Measurements from ENCODE around the gene STMN1. TPM values are rescaled to one million over a fixed set of nuclear protein-coding genes. Genes with fewer than 3 reads are reported as not detected.
"Not testable (repeated sequence)": the region's sequence is repeated elsewhere in the genome, so short reads cannot be mapped to it uniquely, and the experiment has no call there.

Gene STMN1
- total RNA-seq, 1 experiment from 2014 or later, result 418 TPM

- ChIA-PET CTCF (no interaction called here), POLR2A (no interaction called here)
- Mint-ChIP-seq H3K4me3 (no peak overlapping the region), H3K9me3 (peaks cover 19% of the 10 kb centered on the region), H3K27ac (no peak overlapping the region), H3K36me3 (no peaks in the 10 kb centered on the region; the same call in 1 of the 2 replicates), H3K4me1 (no peaks in the 10 kb centered on the region), H3K27me3 (ENCODE audit: low read depth) (no peaks in the 10 kb centered on the region; the same call in 1 of the 2 replicates)
- no peak for DNase-seq (ENCODE audit: low spot score)
- ATAC-seq, result no peak
- TF ChIP-seq CBFB (CRISPR knock-in tag; IDR thresholded peaks at IDR 0.05; ENCODE audit: low read depth), result no peak
- no peak for TF ChIP-seq ZNF671 (CRISPR knock-in tag; IDR thresholded peaks at IDR 0.05)
- TF ChIP-seq CTCF (IDR thresholded peaks at IDR 0.05), result no peak
- TF ChIP-seq, protein P1, sequence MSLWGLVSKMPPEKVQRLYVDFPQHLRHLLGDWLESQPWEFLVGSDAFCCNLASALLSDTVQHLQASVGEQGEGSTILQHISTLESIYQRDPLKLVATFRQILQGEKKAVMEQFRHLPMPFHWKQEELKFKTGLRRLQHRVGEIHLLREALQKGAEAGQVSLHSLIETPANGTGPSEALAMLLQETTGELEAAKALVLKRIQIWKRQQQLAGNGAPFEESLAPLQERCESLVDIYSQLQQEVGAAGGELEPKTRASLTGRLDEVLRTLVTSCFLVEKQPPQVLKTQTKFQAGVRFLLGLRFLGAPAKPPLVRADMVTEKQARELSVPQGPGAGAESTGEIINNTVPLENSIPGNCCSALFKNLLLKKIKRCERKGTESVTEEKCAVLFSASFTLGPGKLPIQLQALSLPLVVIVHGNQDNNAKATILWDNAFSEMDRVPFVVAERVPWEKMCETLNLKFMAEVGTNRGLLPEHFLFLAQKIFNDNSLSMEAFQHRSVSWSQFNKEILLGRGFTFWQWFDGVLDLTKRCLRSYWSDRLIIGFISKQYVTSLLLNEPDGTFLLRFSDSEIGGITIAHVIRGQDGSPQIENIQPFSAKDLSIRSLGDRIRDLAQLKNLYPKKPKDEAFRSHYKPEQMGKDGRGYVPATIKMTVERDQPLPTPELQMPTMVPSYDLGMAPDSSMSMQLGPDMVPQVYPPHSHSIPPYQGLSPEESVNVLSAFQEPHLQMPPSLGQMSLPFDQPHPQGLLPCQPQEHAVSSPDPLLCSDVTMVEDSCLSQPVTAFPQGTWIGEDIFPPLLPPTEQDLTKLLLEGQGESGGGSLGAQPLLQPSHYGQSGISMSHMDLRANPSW (CRISPR knock-in tag; conservative IDR thresholded peaks at IDR 0.05; ENCODE audit: low read depth), result no peak
- no peak for TF ChIP-seq RELA (CRISPR knock-in tag; IDR thresholded peaks at IDR 0.05; ENCODE audit: borderline replicate concordance)
- no peak for TF ChIP-seq ZNF423 (CRISPR knock-in tag; IDR thresholded peaks at IDR 0.05)
- no peak for TF ChIP-seq ARID4B (CRISPR knock-in tag; IDR thresholded peaks at IDR 0.05; ENCODE audit: borderline replicate concordance)
- TF ChIP-seq KAT7 (CRISPR knock-in tag; IDR thresholded peaks at IDR 0.05; ENCODE audit: borderline replicate concordance), result no peak
- no peak for TF ChIP-seq ETV6 (CRISPR knock-in tag; IDR thresholded peaks at IDR 0.05)
- TF ChIP-seq, protein P2, sequence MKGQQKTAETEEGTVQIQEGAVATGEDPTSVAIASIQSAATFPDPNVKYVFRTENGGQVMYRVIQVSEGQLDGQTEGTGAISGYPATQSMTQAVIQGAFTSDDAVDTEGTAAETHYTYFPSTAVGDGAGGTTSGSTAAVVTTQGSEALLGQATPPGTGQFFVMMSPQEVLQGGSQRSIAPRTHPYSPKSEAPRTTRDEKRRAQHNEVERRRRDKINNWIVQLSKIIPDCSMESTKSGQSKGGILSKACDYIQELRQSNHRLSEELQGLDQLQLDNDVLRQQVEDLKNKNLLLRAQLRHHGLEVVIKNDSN (CRISPR knock-in tag; IDR thresholded peaks at IDR 0.05), result no peak
- TF ChIP-seq NR2C2 (CRISPR knock-in tag; IDR thresholded peaks at IDR 0.05), result no peak
Measured at GRCh38 chr1:25945761-25946160, 39.5 kb upstream of the STMN1 start.

DNA sequence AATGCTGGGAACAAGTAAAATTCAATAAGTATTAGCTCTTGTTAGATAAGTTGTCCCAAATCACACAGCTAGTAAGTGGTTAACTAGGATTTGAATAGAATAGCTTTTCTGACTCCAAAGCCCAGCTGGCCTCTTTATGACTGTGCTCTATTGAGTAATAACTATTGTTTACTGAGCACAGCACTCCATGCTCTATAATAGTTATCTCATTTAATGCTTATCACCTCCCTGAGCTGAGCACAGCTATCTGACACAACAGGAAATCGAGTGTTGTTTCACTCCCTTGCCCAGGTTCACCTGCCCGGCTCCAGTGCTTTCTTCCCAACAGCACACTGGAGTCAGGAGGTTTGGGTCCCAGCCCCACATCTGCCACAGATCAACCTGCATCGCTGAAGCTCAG is 38.8 kb upstream of the STMN1 start:
- Mint-ChIP-seq H3K4me1 (no peaks in the 10 kb centered on the region), H3K36me3 (no peaks in the 10 kb centered on the region; the same call in 1 of the 2 replicates), H3K4me3 (no peak overlapping the region), H3K9me3 (peaks cover 19% of the 10 kb centered on the region), H3K27me3 (ENCODE audit: low read depth) (no peaks in the 10 kb centered on the region; the same call in 1 of the 2 replicates), H3K27ac (no peak overlapping the region)
- CTCF ChIA-PET, result interaction anchor here (0.6 to 1.5 kb wide), 4 partner anchors 22 to 1358 kb away, joined by 3 read pairs; partner anchors contain the start of gene PAFAH2
- no peak for DNase-seq (ENCODE audit: low spot score)
- ATAC-seq, result no peak
- POLR2A ChIA-PET, result interaction anchor here (0.5 kb wide), 1 partner anchor 1190 kb away, joined by 3 read pairs; no protein-coding TSS in a partner anchor
- no peak for TF ChIP-seq OVOL2 (CRISPR knock-in tag; IDR thresholded peaks at IDR 0.05; ENCODE audit: borderline replicate concordance)

DNA sequence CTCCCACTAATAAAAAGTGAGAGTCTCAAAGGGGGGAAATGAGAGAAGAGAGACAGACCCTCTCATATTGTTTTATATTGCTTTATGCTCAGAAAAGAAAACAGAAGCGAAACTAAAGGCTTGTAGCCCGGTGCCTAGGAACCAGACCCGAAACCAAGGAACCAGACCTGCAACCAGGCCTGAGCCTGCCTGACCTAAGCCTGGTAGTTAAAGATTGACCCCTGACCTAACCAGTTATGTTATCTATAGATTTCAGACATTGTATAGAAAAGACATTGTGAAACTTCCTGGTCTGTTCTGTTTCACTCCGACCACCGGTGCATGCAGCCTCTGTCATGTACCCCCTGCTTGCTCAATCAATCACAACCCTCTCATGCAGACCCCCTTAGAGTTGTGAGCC is 37.3 kb upstream of the STMN1 start:
- ATAC-seq; H3K4me1 Mint-ChIP-seq; POLR2A ChIA-PET; CTCF ChIA-PET; H3K27ac Mint-ChIP-seq; H3K36me3 Mint-ChIP-seq; H3K27me3 Mint-ChIP-seq (ENCODE audit: low read depth); H3K4me3 Mint-ChIP-seq; DNase-seq (ENCODE audit: low spot score): not testable (repeated sequence)
- H3K9me3 Mint-ChIP-seq, result peaks cover 19% of the 10 kb centered on the region
